HUES64 (cell line): ENCODE data around the gene CCDC183.
"Not testable (repeated sequence)": the region's sequence is repeated elsewhere in the genome, so short reads cannot be mapped to it uniquely, and the experiment has no call there.

Source experiments
- H3K27ac ChIP-seq: 2 replicates; pipeline ENCODE4 v1.7.0; 2013; ENCODE audit warnings: low read depth, low read length, inconsistent platforms
- H3K27me3 ChIP-seq: 2 replicates; pipeline ENCODE4 v1.6.1; 2013; ENCODE audit warnings: mild to moderate bottlenecking, low read length; ENCODE audit not compliant: insufficient read depth
- H3K36me3 ChIP-seq: 2 replicates; pipeline ENCODE4 v1.6.1; 2013; ENCODE audit warnings: mild to moderate bottlenecking, low read length; ENCODE audit not compliant: insufficient read depth
- H3K4me1 ChIP-seq: 2 replicates; pipeline ENCODE4 v1.6.1; 2013; ENCODE audit warnings: mild to moderate bottlenecking, low read length, moderate library complexity; ENCODE audit not compliant: insufficient read depth
- H3K4me3 ChIP-seq: 2 replicates; pipeline ENCODE4 v1.5.1; 2013; ENCODE audit warnings: mild to moderate bottlenecking, low read length, moderate library complexity
- H3K9ac ChIP-seq: 2 replicates; pipeline ENCODE4 v1.6.1; 2013; ENCODE audit warnings: mild to moderate bottlenecking, low read depth, low read length
- H3K9me3 ChIP-seq: 2 replicates; pipeline ENCODE4 v1.6.1; 2013; ENCODE audit warnings: low read depth, low read length; ENCODE audit not compliant: insufficient read depth
- WGBS: fragments of 150-250, 120-280 bp; methylation state at CpG from one replicate; pipeline ENCODE4 v1.1.7; 2013; ENCODE audit warnings: missing lambda C conversion rate; 5-methylcytosine and 5-hydroxymethylcytosine counted together

The CCDC183 gene

DNA sequence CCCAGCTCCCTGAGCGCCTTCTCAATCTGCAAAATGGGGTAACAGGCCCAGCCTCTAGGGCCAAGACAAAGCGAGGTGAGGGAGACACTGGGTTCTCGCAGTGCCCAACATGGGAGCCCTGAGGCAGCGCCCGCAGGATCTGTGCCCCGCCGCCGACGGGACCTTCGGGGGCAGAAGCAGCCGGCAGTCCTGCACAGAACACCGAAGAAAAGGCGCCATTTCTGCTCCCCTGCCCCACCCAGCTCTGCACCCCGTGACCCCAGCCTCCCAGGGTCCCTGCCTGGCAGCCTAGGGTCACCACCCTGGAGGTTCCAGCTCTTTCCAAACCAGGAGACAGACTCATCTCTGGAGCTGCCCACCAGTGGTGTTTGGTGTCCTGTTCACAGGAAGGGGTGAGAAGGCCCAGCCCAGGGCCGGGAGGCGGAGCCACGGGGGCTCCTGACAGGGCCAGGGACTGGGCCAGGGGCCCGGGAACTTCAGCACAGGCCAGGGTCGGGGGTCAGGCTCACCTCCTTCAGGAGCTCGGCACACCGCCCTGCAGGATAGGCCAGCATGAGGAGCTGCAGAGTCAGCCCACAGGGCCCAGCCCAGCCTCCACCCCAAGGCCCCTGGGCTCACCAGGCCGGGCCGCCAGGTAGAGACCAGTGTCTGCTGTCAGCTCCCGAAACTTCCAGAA is 41.4 kb upstream of the CCDC183 start:
- no peaks in the 10 kb centered on the region for H3K4me1 ChIP-seq
- no peaks in the 10 kb centered on the region for H3K27me3 ChIP-seq
- no peaks in the 10 kb centered on the region for H3K36me3 ChIP-seq
- no peak overlapping the region for H3K27ac ChIP-seq
- 84% methylated on average over 24 of the region's 24 CpGs for WGBS
- H3K9ac ChIP-seq: no peak overlapping the region
- no peak overlapping the region for H3K4me3 ChIP-seq
- H3K9me3 ChIP-seq: no peaks in the 10 kb centered on the region

- not testable (repeated sequence) for H3K36me3 ChIP-seq, H3K27me3 ChIP-seq
- WGBS: 92% methylated on average over 22 of the region's 22 CpGs
Observed at GRCh38 chr9:136755302-136756133, 40.6 kb upstream of the CCDC183 start.

GRCh38 chr9:136756134-136756438 is 40.1 kb upstream of the CCDC183 start:
- no peak overlapping the region for H3K4me3 ChIP-seq
- H3K4me1 ChIP-seq: 0 out of 2 replicates have a peak, but pooled peaks cover 2% of the 10 kb centered on the region
- H3K27me3 ChIP-seq: no peaks in the 10 kb centered on the region
- 95% methylated on average over 4 of the region's 4 CpGs for WGBS
- no peaks in the 10 kb centered on the region for H3K36me3 ChIP-seq
- no peaks in the 10 kb centered on the region for H3K9me3 ChIP-seq
- no peak overlapping the region for H3K9ac ChIP-seq
- H3K27ac ChIP-seq: no peak overlapping the region

More at GRCh38 chr9:136755302-136756133, 40.6 kb upstream of the CCDC183 start:
- H3K9ac ChIP-seq, H3K27ac ChIP-seq, H3K4me1 ChIP-seq, H3K9me3 ChIP-seq, H3K4me3 ChIP-seq: not testable (repeated sequence)

GRCh38 chr9:136756836-136757235 is 39.3 kb upstream of the CCDC183 start:
- Histone ChIP-seq H3K27ac (no peak overlapping the region), H3K4me3 (no peak overlapping the region), H3K4me1 (0 out of 2 replicates have a peak, but pooled peaks cover 2% of the 10 kb centered on the region), H3K27me3 (no peaks in the 10 kb centered on the region), H3K9ac (no peak overlapping the region), H3K36me3 (no peaks in the 10 kb centered on the region), H3K9me3 (no peaks in the 10 kb centered on the region)
- whole genome bisulfite sequencing: 93% methylated on average over 18 of the region's 18 CpGs

- 89% methylated on average over 20 of the region's 20 CpGs for WGBS
- H3K27me3 ChIP-seq: no peaks in the 10 kb centered on the region
- H3K36me3 ChIP-seq: no peaks in the 10 kb centered on the region
- no peak overlapping the region for H3K27ac ChIP-seq
- no peak overlapping the region for H3K9ac ChIP-seq
- no peaks in the 10 kb centered on the region for H3K9me3 ChIP-seq
- H3K4me3 ChIP-seq: no peak overlapping the region
- H3K4me1 ChIP-seq: 0 out of 2 replicates have a peak, but pooled peaks cover 2% of the 10 kb centered on the region
Observed at GRCh38 chr9:136757328-136757727, 38.8 kb upstream of the CCDC183 start.

- Histone ChIP-seq H3K4me3 (no peak overlapping the region), H3K4me1 (0 out of 2 replicates have a peak, but pooled peaks cover 2% of the 10 kb centered on the region), H3K27me3 (no peaks in the 10 kb centered on the region), H3K9ac (no peak overlapping the region), H3K27ac (no peak overlapping the region), H3K36me3 (no peaks in the 10 kb centered on the region), H3K9me3 (no peaks in the 10 kb centered on the region)
- 91% methylated on average over 20 of the region's 20 CpGs for WGBS
Observed at GRCh38 chr9:136757751-136758140, 38.4 kb upstream of the CCDC183 start.

- Histone ChIP-seq H3K9ac (no peak overlapping the region), H3K36me3 (no peaks in the 10 kb centered on the region), H3K27ac (no peak overlapping the region), H3K4me3 (no peak overlapping the region), H3K4me1 (0 out of 2 replicates have a peak, but pooled peaks cover 5% of the 10 kb centered on the region), H3K9me3 (no peaks in the 10 kb centered on the region), H3K27me3 (no peaks in the 10 kb centered on the region)
- 89% methylated on average over 9 of the region's 9 CpGs for WGBS
Observed at GRCh38 chr9:136759001-136759400, 37.1 kb upstream of the CCDC183 start.

GRCh38 chr9:136759436-136760325 is 36.5 kb upstream of the CCDC183 start:
- Histone ChIP-seq H3K27me3 (no peaks in the 10 kb centered on the region), H3K9ac (no peak overlapping the region), H3K9me3 (no peaks in the 10 kb centered on the region), H3K4me1 (0 out of 2 replicates have a peak, but pooled peaks cover 5% of the 10 kb centered on the region), H3K4me3 (no peak overlapping the region), H3K27ac (no peak overlapping the region), H3K36me3 (no peaks in the 10 kb centered on the region)
- WGBS: 91% methylated on average over 27 of the region's 27 CpGs

DNA sequence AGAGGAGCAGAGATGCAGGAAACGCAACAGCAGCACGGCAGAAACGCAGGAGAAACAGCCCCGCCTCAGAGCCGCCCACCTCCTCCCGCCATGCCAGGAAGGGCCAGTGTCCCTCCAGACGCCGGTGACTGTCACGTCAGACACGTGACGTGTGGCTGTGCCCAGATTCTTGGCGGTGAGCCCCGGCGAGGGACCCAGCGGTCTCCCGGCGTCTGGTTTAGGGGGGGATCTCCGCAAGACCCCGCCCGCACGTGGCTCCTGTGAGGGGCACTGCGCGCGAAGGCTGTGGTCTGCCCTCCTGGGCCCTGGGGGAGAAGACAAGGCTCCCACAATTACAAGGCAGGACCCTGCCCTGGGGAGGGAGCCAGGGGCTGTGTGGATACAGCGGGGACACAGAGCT is 35.7 kb upstream of the CCDC183 start:
- WGBS: 86% methylated on average over 25 of the region's 25 CpGs
- H3K4me1 ChIP-seq: 0 out of 2 replicates have a peak, but pooled peaks cover 5% of the 10 kb centered on the region
- H3K9ac ChIP-seq: no peak overlapping the region
- H3K27ac ChIP-seq: no peak overlapping the region; the same call in 1 of the 2 replicates
- H3K36me3 ChIP-seq: no peaks in the 10 kb centered on the region
- no peaks in the 10 kb centered on the region for H3K27me3 ChIP-seq
- no peak overlapping the region for H3K4me3 ChIP-seq
- H3K9me3 ChIP-seq: no peaks in the 10 kb centered on the region

- not testable (repeated sequence) for H3K36me3 ChIP-seq, H3K4me1 ChIP-seq, H3K9ac ChIP-seq, H3K27ac ChIP-seq, H3K9me3 ChIP-seq, H3K27me3 ChIP-seq, H3K4me3 ChIP-seq
- 76% methylated on average over 22 of the region's 22 CpGs for WGBS
Observed at GRCh38 chr9:136760834-136761544, 35.1 kb upstream of the CCDC183 start.
